ENCODE measurements around the gene SPATA31C2.
"Not testable (repeated sequence)": the region's sequence is repeated elsewhere in the genome, so short reads cannot be mapped to it uniquely, and the experiment has no call there.

SPATA31C2 gene

DNA sequence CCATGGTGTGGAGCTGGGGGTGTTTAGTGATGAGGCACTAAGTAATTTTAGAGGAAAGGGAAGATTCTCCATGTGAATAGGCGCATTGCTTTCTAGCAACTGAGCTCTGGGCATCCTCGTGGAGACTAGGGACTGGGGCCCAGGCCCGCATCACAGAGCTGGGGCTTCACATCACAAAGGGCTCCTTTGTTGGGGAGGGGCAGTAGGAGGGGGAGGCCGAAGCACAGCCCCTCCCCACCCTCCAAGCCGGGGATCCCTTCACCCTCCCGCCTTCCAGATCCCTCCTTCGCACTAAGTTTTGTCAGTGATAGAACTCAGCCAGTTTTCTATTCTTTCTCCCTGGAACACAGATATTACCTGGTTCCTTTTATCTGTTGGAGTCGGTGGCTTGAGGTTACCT, at the start of gene SPATA31C2:
TSS of gene SPATA31C2 (minus strand) at position 101 of the 400 bp plus-strand sequence. CDS start at position 72, 29 bp downstream.
- DNase-seq (ENCODE audit: low read depth in 2 of 2) = not testable (repeated sequence)

DNA sequence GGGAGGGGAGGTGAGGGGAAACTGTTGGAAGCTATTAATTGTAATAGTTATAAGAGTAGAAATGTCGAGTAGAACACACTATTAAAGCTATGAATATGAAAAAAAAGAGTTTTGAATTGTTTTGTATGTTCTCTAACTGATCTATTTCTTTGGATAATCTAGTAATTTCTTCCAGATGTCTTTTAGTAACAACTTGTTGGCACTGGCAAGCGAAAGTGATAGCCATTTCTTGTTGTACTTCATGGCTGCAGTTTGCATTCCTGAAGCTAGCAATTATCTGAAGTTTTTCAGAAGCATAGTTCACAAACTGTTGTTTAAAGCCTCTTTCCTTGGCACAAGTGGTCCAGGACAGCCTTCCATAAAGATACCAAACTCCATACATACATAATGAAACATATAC, 49.4 kb upstream of the SPATA31C2 start:
- DNase-seq (ENCODE audit: low read depth in 2 of 2) = no peak

DNA sequence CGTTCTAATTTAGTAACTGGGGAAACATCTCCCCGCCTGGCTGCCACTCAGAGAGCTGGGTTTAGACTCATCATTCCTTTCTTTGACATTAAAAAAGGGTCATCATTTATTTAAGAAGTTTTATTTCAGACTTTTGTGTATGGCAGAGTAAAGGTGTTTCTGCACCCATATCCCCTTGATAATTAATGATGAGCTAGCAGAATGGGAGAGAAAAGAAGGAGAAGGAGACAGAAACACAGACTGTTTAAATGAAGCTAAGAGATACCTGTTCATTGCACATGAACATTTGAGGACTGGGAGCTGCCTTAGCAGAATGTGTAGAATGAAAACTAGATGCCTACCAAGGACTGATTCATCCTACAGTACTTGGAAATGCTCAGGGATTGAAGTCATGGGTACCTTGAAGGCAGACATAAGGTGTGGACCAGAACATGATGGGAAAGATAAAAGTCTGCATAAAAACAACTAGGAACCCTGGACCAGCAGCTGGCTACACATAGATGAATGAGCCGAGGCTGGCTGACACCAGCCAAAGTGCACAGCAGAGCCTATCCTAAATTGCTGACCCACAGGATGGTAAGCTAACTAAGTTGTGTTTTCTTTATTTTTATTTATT, 48.3 kb upstream of the SPATA31C2 start:
- DNase-seq (ENCODE audit: low read depth in 2 of 2) = no peak

DNA sequence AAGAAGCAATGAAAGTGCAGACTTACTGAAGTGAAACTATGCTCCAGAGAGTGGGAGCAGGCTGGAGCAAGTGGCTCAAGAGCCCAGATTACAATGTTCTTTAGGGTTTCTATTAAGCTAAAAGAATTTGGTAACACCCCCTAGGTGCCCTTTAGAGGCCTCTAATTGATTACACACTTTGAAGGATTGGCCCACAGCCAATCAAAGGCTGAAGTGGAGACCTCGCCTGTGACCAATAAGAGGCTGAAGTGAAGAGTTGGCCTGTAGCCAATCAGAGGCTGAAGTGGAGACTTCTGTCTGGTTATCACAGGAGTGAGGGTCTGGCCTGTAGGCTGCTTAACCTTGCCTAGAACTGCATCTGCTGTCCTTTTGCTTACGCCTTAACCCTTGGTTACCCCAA, 46.7 kb upstream of the SPATA31C2 start:
- no peak for DNase-seq (ENCODE audit: low read depth in 2 of 2)

DNA sequence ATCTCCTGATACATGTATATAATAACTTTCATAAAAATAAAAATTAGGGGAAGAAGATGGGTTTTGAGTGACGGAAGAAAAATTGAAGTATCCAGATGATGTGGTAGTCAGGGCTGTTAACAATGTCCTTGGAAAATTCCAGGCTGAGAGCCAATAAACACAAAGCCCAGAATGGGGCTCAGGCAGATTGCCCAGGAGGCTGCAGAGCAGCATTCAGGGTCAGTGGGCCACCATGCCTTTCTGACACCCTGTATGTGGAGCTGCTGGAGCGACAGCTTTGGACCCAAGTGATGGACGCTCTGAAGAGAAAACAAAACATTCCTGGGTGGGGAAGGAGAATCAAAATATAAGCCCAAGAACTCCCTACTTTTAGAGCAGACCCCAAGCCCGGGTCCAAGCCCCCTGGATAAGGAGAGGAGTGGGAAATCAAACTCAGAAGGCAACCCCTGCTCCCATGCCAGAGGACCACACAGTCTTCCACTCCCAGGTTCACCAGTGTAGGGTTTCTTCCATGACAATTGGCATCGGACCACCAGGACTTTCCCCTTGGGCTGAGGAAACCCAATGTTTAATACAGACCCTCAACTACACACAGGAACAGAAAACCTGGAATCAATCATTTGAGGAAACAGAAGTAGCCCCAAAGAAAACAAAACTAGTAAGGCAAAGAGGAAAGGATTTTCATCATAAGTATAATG, 45.7 kb upstream of the SPATA31C2 start:
- no peak for DNase-seq (ENCODE audit: low read depth in 2 of 2)

DNA sequence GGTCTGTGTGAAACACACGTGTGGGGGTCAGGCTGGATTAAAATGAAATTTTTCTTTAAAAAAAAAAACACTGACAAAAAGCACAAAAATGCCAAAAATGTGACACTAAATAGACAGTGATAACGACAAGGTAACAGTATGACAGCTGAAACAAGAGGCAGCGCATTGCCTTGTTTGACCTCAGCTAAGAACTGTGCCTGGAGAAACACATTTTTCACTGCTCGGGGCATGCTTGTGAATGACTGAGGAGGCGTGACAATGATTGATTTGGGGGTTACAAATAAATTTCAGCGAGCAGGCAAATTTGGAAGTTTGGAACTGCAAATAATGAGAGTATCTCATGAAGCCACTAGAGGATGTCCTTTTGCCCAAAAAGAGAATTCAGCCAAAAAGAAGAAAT, 44.2 kb upstream of the SPATA31C2 start:
- no peak for DNase-seq (ENCODE audit: low read depth in 2 of 2)

DNA sequence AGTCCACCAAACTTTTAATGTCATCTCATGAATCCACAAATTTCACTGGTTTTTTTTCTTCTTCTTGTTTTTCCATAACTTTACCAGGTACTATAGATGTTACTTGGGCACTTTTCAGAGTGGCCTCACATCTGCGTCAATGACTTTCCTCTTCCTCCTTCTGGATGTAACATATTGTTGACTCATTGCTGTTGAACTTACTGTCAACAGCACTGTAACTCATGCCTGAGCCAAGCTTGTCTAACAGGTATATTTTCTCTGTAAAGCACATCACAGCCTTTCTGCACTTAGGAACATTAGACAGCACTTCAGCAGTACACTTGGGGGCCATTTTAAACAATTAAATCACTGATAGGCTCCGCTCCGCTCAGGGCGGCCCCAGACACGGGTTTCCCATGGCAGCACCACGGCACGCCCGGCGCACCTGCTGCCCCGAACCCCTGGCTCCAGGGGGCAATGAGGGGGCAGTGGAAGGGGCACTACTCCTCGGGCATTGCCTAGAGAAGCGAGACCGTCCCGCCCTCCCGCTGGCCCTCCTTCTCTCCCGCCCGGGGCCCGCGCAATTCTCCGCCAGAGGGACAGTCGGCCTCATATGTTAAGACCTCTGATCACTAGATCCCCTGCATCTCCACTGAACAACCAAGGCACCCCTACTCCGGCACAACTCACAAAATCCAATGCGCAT, 41.9 kb upstream of the SPATA31C2 start:
- no peak for DNase-seq (ENCODE audit: low read depth in 2 of 2)

DNA sequence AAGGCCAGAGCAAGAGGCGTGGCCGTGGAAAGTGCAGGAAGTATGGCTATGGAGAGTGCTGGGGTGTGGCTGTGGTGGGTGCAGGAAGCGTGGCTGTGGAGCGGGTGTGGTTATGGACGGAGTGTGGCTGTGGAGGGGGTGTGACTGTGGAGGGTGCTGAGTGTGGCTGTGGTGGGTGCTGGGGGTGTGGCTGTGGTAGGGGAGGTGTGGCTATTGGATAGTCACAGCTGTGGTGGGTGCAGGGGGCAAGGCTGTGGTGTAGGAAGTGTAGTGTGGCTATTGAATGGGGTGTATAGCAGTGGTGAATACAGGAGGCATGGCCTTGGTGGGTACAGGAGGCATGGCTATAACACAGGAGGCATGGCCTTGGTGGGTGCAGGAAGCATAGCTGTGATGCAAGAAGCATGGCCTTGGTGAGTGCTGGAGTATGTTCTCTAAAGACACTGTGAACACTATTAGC, 40.8 kb upstream of the SPATA31C2 start:
- DNase-seq (ENCODE audit: low read depth in 2 of 2) = peak in 1 of 2 donors; percentile 3

DNA sequence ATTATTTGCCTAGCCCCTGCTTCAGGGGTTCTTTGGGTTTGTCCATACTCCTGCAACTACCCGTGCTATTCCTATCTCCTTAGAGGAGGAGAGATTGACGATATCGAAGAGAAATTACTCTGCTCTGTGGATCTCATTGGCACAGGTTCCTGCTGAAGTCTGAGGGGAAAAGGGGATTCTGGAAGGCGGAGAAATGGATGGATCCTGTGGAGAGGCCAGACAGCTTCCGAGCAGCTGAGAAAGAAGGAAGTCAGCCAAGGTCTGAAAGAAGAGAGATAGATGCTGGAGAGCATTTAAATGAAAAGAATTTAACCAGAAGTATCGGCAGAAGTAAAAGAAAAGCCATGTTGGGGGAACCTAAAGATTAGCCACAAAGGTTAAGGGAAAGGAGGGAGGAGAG, 40.4 kb upstream of the SPATA31C2 start:
- no peak for DNase-seq (ENCODE audit: low read depth in 2 of 2)

DNA sequence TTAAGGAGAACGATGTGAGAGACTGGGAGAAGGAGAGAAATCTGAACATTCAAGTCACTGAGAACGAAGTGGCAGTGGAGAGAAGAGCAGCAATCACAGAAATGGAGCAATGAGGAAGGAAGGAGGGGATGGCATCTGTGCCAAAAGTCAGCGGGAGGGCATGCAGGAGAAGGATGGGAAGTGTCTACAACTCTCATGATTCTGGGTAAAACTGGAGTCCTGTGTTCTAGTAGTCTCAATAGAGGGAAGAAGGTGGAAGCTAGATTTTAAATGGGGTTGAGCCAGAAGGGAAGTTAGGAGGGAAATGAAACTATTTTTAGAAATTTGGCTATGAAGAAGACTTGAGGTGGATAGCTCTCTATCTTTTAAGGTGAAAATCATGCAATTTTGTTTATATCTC, 39.1 kb upstream of the SPATA31C2 start:
- no peak for DNase-seq (ENCODE audit: low read depth in 2 of 2)

DNA sequence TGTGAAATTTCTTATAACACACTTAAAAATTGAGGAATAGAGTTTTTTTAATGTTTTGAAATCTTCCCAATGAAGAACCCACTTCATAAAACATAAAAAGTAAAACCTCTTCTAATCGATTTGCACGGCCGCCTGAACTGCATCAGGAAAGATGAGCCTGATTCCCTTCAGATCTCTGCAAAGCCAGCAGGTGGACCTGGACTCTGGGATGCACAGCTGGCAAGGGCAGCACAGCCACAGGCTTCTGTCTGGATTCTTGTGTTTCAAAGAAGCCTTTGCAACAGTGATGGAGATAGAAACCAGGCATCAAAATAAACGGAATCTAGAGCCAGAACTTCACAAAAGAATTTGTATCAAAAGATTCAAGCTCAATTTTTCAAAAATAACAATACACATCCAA, 36.0 kb upstream of the SPATA31C2 start:
- no peak for DNase-seq (ENCODE audit: low read depth in 2 of 2)

DNA sequence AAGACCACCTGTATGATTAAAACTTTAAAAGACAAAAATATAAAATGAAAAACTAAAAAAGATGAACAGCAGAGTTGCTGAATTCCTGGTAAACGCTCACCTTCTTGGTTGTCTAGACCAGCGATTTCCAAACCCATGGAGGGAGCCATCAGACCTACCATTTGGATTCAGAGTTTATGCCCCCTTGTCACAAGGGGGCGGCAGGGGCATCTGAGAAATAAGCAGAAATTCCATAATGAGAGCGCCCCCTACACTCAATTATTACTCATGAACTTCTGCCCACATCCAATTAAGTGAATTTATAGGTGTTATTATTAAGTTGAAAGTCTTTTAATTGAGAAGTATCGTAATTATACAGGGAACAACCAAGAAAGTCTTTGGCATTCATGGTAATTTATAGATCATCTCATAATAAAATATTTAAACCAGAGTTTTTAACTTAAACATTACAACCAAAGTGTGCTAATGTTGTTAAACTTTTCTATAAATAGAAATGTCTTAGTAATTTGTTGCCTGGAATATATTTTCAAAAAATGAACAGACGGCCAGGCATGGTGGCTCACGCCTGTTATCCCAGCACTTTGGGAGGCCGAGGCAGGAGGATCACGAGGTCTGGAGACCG, 35.2 kb upstream of the SPATA31C2 start:
- peak; percentile 5 to 13 for DNase-seq (ENCODE audit: low read depth in 2 of 2)

DNA sequence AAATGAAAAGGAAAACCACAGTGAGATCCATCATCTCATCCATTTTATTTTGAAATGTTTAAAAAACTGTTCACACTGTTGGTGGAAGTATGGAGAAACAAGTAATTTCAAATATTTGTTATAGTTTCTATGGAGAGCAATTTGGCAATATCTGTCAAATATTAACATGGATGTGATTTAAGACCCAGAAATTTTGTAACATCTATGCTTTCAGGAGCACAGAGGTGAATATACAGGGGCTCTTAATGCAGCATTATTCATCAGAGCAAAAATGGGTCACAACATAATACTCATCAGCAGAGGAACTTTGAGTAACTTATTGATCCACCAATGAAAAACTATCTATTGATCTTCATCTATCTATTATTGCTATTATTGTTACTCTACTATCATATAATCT, 31.4 kb upstream of the SPATA31C2 start:
- DNase-seq (ENCODE audit: low read depth in 2 of 2) = no peak

DNA sequence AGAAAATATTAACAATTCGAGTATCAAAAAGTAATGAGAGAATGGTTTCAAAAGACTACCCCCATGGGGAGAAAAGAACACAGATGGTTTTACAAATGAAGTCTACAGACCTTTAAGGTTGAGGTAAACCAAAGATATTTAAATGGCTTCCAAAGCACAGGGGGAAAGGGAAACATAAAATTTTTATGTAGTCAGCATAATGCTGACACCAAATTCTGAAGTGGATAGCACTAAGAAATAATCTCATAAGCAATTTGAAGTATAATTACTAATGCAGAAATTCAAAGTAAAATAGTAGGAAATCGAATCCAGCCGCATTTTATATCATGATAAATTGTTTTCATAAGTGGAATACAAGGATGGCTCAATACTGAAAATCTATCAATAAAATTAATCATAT, 30.3 kb upstream of the SPATA31C2 start:
- DNase-seq (ENCODE audit: low read depth in 2 of 2) = no peak

DNA sequence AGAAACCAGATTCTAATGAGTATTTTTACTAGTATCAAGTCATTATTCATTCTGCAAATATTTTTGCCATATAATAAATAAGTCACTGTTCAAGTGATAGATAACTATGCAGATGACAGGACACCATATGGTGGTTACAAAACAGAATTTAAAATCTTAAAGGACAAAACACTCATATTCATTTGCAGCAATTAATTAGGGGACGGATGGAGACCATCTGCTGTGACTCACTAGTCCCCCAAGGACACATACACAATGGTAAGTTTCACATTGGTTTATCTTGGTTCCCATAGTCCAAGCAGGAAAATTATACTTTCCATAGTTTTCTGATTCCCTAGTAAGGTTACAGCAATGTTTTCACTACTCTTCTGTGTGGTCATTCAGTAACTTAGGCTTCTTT, 28.4 kb upstream of the SPATA31C2 start:
- no peak for DNase-seq (ENCODE audit: low read depth in 2 of 2)

DNA sequence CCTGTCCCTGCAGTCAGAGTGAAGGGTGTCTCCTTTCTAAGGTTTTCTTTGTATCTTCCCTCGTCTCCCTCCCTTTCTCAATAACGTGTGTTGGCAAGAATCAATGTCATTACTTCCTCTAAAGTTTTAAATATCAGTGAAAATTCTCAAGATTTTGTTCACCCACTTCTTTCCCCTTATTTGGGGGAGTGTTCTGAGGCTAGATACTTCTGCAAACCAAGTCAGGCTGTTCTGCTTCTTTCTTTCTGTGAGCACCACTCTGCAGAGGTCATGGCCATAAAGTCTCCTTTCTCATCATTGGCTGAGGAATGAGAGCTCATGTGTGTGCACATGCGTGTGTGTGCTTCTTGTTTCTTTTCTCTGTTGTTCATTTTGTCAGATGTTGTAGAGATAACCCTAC, 26.6 kb upstream of the SPATA31C2 start:
- no peak for DNase-seq (ENCODE audit: low read depth in 2 of 2)

DNA sequence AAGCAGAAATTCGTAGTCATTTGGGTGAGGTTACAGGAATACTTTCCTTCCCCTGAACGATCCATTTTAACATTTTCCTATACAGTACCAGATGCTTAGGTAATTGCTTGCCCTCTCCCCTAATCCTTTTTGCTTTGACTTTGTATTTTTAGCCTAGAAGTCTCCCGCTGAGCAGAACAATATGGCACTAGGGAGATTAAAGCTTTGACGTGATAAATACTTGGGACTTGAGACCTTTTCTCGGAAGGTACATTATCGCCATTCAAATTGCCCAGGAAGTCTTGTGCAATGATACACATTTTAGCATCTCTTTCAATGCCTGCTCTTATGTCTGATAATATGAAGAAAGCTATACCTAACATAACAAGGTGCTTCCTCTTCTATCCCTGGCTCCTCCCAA, 22.9 kb upstream of the SPATA31C2 start:
- DNase-seq (ENCODE audit: low read depth in 2 of 2) = no peak

DNA sequence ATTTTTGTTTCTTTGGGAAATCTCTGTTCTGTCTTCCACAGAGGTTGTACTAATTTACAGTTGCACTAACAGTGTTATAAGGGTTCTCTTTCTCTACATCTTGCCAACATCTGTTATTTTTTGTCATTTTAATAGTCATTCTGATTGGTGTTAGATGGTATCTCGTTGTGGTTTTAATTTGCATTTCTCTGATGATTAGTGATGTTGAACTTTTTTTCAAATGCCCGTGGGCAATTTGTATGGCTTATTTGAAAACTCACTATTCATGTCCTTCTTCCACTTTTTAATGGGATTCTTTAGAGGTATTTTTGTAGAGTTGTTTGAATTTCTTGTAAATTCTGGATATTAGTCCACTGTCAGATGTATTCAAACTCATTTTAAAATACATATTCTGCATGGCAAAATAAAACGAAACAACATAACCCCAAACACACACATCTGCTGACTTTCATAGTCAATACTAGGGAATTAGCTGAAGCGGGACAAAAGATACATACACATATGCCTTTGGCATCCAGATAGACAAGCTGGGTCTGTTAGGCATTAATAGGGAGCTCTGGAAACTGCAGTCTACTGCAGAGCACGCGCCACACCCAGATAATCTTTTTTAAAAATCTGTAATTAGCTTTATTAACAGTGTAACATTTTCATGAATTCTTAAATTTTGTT, 5.8 kb upstream of the SPATA31C2 start:
- no peak for DNase-seq (ENCODE audit: low read depth in 2 of 2)

DNA sequence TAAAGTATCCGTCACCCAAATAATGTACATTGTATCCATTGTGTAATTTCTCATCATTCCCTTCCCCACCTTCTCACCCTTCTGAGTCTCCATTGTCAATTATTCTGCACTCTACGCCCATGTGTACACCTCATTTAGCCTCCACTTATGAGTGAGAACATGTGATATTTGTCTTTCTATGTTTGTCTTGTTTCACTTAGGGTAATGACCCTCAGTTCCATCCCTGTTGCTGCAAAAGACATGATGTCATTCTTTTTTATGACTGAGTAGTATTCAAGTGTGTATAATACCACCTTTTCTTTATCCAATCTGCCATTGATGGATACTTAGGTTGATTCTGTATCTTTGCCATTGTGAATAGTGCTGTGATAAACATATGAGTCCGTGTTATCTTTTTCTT, 4.9 kb upstream of the SPATA31C2 start:
- DNase-seq (ENCODE audit: low read depth in 2 of 2) = no peak

DNA sequence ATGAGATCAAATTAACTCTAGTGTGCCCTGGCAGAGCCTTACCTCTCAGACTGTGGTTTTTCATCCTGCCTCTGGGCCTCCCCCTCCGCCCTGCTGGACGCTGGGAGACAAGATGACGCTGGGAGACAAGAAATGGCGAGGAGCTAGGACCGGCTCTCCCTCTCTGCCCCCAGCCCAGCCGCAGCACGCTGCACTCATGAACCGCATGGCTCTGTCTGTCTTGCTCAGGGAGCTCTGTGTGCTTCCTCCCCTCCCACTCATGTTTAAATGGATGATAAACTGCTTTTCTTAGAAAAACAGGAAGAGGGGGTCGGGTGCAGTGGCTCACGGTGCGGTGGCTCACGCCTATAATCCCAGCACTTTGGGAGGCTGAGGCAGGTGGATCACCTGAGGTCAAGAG, 4.7 kb downstream of the SPATA31C2 start:
- DNase-seq (ENCODE audit: low read depth in 2 of 2) = not testable (repeated sequence)

DNA sequence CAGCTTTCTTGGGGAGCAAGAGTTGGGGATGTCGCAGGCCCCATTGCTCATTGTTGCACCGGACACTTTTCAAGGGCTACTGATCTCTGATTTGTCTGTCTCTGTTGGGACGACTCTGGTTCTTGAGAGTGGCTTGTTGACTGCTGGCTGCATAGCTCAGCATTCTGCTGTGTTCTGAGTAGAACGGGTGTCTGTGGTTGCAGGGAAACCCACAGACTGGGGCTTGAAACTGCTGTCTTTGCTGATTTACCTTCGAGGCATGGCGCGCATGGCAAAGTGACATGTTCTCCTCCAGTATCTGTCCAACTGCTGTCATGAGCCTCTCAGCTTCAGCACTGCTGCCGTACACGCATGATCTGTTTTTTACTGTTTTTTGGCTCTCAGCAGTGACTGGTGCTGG, 8.7 kb downstream of the SPATA31C2 start:
- DNase-seq (ENCODE audit: low read depth in 2 of 2) = not testable (repeated sequence)

DNA sequence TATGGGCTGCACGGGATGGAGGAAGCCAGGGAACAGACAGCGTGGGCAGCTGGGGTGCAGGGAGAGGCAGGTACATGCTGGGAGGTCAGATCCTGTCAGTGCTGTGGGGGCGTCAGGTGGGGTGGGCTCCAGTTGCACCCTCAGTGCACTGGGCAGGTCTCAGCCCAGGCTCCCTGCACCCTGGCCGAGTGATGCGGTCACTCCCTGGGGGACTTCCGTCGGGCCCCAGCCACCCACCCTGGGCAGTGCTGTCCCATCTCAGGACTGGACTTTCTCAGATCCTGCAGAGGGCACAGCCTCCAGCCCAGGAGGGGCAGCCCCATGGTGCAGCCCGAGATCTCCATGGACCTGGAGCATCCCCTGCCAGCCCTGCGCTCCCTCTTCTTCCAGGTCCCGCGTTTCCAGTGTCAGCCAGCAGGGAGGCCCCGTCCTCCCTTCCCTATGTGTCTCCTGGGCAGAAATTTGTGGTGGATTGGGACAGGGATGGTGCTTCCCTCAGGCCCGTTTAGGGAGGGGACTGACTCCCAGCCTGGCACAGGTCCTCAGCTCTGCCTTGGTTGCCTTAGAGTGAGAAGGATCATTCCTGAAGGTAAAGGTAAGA, 10.5 kb downstream of the SPATA31C2 start:
- not testable (repeated sequence) for DNase-seq (ENCODE audit: low read depth in 2 of 2)
